Measurements from ENCODE around the gene IFITM1.
"Not testable (repeated sequence)": the region's sequence is repeated elsewhere in the genome, so short reads cannot be mapped to it uniquely, and the experiment has no call there.

IFITM1 gene

DNA sequence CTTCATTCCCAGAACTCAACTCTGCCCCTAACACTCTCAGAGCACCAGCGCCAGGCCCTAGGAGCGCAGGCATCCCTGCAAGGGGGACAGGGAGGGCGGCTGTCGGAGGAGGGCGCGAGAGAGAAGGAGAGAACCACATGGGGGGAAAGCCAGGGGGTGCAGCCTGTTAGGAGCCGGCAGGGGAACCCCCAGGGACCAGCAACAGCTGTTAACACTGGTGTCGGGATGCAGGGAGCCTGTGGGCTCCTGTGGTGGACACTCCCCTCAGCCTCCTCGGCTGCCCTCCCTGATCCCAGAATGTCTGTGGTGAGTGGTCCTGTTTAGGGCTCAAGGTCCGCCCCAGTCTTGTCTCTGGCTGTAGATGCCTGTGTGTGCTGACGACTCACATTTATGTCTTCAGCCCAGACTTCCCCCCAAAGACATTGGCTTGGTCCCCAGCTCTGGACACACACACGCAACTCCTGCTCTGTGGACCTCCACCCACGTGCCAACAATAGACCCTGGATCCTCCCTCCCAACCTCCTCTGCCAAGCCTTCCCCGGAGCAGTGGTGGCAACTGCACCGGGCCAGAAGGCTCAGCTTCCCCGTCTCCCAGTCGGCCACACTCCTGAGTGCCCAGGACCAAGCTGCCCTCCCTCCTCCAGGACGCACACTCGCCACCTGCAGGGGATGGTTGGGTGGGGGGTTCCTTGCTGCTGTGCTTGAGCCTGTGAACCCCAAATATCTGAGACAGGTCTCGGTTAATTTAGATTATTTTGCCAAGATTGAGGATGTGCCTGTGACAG lies 13.7 kb upstream of the IFITM1 start:
- no peaks in the 10 kb centered on the region for H3K36me3 ChIP-seq (ENCODE audit: insufficient read depth, low read length)
- DNase-seq (ENCODE audit: low read depth, low spot score) = no peak
- no peak overlapping the region for H3K4me3 ChIP-seq
- H3K9me3 ChIP-seq (ENCODE audit: low read depth, low read length) = no peaks in the 10 kb centered on the region
- TF ChIP-seq EZH2 (IDR thresholded peaks at IDR 0.05) (no peak), POLR2AphosphoS5 (IDR thresholded peaks at IDR 0.05; ENCODE audit: borderline replicate concordance, low read depth, low read length) (no peak), FOXP2 (optimal IDR thresholded peaks at IDR 0.05; ENCODE audit: control extremely low read depth, extremely low read length, insufficient read depth) (no peak)
- no peak overlapping the region for H3K27ac ChIP-seq
- H3K9ac ChIP-seq (ENCODE audit: insufficient read length) = no peak overlapping the region

DNA sequence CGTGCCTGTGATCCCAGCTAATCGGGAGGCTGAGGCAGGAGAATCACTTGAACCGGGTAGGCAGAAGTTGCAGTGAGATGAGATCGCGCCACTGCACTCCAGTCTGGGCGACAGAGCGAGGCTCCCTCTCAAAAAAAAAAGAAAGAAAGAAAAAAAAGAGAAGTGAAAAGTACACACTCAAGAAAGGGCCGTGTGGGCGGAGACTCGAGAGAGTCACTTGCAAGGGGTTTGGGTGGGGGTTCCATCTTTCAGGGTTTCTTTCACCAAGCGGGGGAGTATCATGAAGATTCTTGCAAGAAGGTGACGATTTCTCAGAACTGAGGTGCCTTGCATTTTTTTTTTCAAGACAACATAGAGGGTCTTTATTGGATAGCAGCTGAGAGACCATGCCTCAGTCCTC lies 10.5 kb upstream of the IFITM1 start:
- no peak for TF ChIP-seq FOXP2 (optimal IDR thresholded peaks at IDR 0.05; ENCODE audit: control extremely low read depth, extremely low read length, insufficient read depth)
- TF ChIP-seq POLR2AphosphoS5 (IDR thresholded peaks at IDR 0.05; ENCODE audit: borderline replicate concordance, low read depth, low read length) = no peak
- TF ChIP-seq EZH2 (IDR thresholded peaks at IDR 0.05) = no peak
- no peak overlapping the region for H3K27ac ChIP-seq

DNA sequence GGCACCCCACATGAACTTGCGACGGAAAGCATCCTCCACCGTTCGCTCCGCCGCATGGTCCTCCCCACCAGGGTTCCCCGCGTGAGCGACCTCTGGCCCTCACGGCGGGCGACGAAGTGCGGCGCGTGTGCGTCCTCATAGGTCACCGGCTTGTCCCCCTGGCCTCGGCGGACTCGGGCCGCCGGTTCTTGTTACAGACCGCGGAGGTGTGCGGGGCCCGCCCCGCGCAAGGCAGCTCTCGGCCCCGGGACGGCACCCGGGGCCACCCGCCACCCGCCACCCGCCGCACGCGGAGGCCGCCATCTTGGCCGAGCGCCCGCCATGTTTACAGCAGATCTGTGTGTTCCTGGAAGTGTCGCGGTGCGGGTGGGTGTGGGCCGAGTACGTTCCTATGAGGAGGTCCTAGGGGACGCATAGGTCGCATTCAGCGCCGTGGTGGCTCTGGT lies 9.8 kb upstream of the IFITM1 start:
- DNase-seq (ENCODE audit: low read depth, low spot score) = no peak
- Histone ChIP-seq H3K36me3 (ENCODE audit: insufficient read depth, low read length) (no peaks in the 10 kb centered on the region), H3K4me3 (no peak overlapping the region), H3K27ac (no peak overlapping the region), H3K9ac (ENCODE audit: insufficient read length) (no peak overlapping the region), H3K9me3 (ENCODE audit: low read depth, low read length) (no peaks in the 10 kb centered on the region)
- TF ChIP-seq EZH2 (IDR thresholded peaks at IDR 0.05) (no peak), POLR2AphosphoS5 (IDR thresholded peaks at IDR 0.05; ENCODE audit: borderline replicate concordance, low read depth, low read length) (no peak)

More for the DNA sequence above, 10.5 kb upstream of the IFITM1 start:
- no peaks in the 10 kb centered on the region for H3K36me3 ChIP-seq (ENCODE audit: insufficient read depth, low read length)
- no peak overlapping the region for H3K9ac ChIP-seq (ENCODE audit: insufficient read length)
- H3K9me3 ChIP-seq (ENCODE audit: low read depth, low read length) = no peaks in the 10 kb centered on the region
- DNase-seq (ENCODE audit: low read depth, low spot score) = no peak
- H3K4me3 ChIP-seq = no peak overlapping the region

- Histone ChIP-seq H3K27ac (0 out of 2 replicates have a peak overlapping the region, but pooled peaks have one; percentile 4), H3K4me3 (no peak overlapping the region), H3K36me3 (ENCODE audit: insufficient read depth, low read length) (no peaks in the 10 kb centered on the region), H3K9ac (ENCODE audit: insufficient read length) (no peak overlapping the region), H3K9me3 (ENCODE audit: low read depth, low read length) (no peaks in the 10 kb centered on the region)
- TF ChIP-seq EZH2 (IDR thresholded peaks at IDR 0.05) (no peak), FOXP2 (optimal IDR thresholded peaks at IDR 0.05; ENCODE audit: control extremely low read depth, extremely low read length, insufficient read depth) (no peak), POLR2AphosphoS5 (IDR thresholded peaks at IDR 0.05; ENCODE audit: borderline replicate concordance, low read depth, low read length) (no peak)
- peak; percentile 59 for DNase-seq (ENCODE audit: low read depth, low spot score)
Measured at GRCh38 chr11:304915-305843, 8.7 kb upstream of the IFITM1 start.

GRCh38 chr11:305844-306211 lies 8.0 kb upstream of the IFITM1 start:
- Histone ChIP-seq H3K9ac (ENCODE audit: insufficient read length) (no peak overlapping the region), H3K4me3 (no peak overlapping the region), H3K36me3 (ENCODE audit: insufficient read depth, low read length) (no peaks in the 10 kb centered on the region), H3K27ac (peak overlapping the region; percentile 4; the same call in 1 of the 2 replicates), H3K9me3 (ENCODE audit: low read depth, low read length) (no peaks in the 10 kb centered on the region)
- TF ChIP-seq POLR2AphosphoS5 (IDR thresholded peaks at IDR 0.05; ENCODE audit: borderline replicate concordance, low read depth, low read length) = no peak
- no peak for DNase-seq (ENCODE audit: low read depth, low spot score)

GRCh38 chr11:306645-307371 lies 7.0 kb upstream of the IFITM1 start:
- Histone ChIP-seq H3K9ac (ENCODE audit: insufficient read length) (no peak overlapping the region), H3K36me3 (ENCODE audit: insufficient read depth, low read length) (no peaks in the 10 kb centered on the region), H3K4me3 (no peak overlapping the region), H3K27ac (no peak overlapping the region), H3K9me3 (ENCODE audit: low read depth, low read length) (no peaks in the 10 kb centered on the region)
- DNase-seq (ENCODE audit: low read depth, low spot score) = no peak
- TF ChIP-seq FOXP2 (optimal IDR thresholded peaks at IDR 0.05; ENCODE audit: control extremely low read depth, extremely low read length, insufficient read depth) (no peak), POLR2AphosphoS5 (IDR thresholded peaks at IDR 0.05; ENCODE audit: borderline replicate concordance, low read depth, low read length) (no peak), EZH2 (IDR thresholded peaks at IDR 0.05) (no peak)

GRCh38 chr11:307766-308708 lies 5.8 kb upstream of the IFITM1 start, which contains the start of gene IFITM2:
IFITM2 (plus strand) TSS chr11:307816; CDS start chr11:308193, 377 bp downstream.
- not testable (repeated sequence) for H3K9ac ChIP-seq (ENCODE audit: insufficient read length); H3K27ac ChIP-seq; DNase-seq (ENCODE audit: low read depth, low spot score)

GRCh38 chr11:308740-309665 lies 4.8 kb upstream of the IFITM1 start:
- peak overlapping the region; percentile 68; the same call in 1 of the 2 replicates for H3K4me3 ChIP-seq
- not testable (repeated sequence) for H3K9ac ChIP-seq (ENCODE audit: insufficient read length); H3K9me3 ChIP-seq (ENCODE audit: low read depth, low read length); H3K36me3 ChIP-seq (ENCODE audit: insufficient read depth, low read length); DNase-seq (ENCODE audit: low read depth, low spot score)
- peak overlapping the region; percentile 29; the same call in 1 of the 2 replicates for H3K27ac ChIP-seq

More at GRCh38 chr11:307766-308708, 5.8 kb upstream of the IFITM1 start, which contains the start of gene IFITM2:
- H3K36me3 ChIP-seq (ENCODE audit: insufficient read depth, low read length); H3K4me3 ChIP-seq; H3K9me3 ChIP-seq (ENCODE audit: low read depth, low read length): not testable (repeated sequence)

GRCh38 chr11:309979-310572 lies 3.8 kb upstream of the IFITM1 start:
- Histone ChIP-seq H3K9ac (ENCODE audit: insufficient read length) (peak overlapping the region; percentile 32), H3K4me3 (peak overlapping the region; percentile 68), H3K27ac (peak overlapping the region; percentile 29; the same call in 1 of the 2 replicates)
- H3K36me3 ChIP-seq (ENCODE audit: insufficient read depth, low read length); DNase-seq (ENCODE audit: low read depth, low spot score); H3K9me3 ChIP-seq (ENCODE audit: low read depth, low read length): not testable (repeated sequence)

Data from SK-N-MC (cell line).